PC-9 (cell line): ENCODE data around the gene KHK. TPM values are rescaled to one million over a fixed set of nuclear protein-coding genes. Genes with fewer than 3 reads are reported as not detected.

ENCODE experiments used
- BruUV-seq: library from RNA; stranded (reverse); fragments of 400-500 nt; replicated peaks from 2 replicates; lab custom pipeline; 2021; lab: Mats Ljungman, UMichigan
- CTCF ChIA-PET: fragments of 300-600 bp; sonication (Branson Sonifier 250); formaldehyde crosslinking; loops from one replicate; lab custom pipeline; 2022; ENCODE audit warnings: antibody characterized with exemption; lab: Charles Lee
- POLR2A ChIA-PET: fragments of 300-600 bp; sonication (Branson Sonifier 250); formaldehyde crosslinking; loops from one replicate; lab custom pipeline; 2022; ENCODE audit warnings: antibody characterized with exemption; ENCODE audit not compliant: unreplicated experiment; lab: Charles Lee
- DNase-seq, 2 experiments: peaks; one replicate each; pipeline versions ENCODE4 v3.0.0 to v3.0.0-alpha.2; 2015 to 2022; ENCODE audit warnings: mixed read lengths in 1 of 2
- H2AFZ ChIP-seq: fragments of 200-600 bp; sonication (generic); 2 replicates; pipeline ENCODE4 v1.8.1; 2017; ENCODE audit warnings: antibody characterized with exemption
- H3F3A ChIP-seq: fragments of 200-600 bp; sonication (generic); 2 replicates; pipeline ENCODE4 v1.8.1; 2017; ENCODE audit warnings: antibody characterized with exemption, mild to moderate bottlenecking, low read depth; ENCODE audit not compliant: insufficient read depth
- H3K27ac ChIP-seq: fragments of 200-600 bp; sonication (generic); 2 replicates; pipeline ENCODE4 v1.6.1; 2016; ENCODE audit warnings: mixed run types
- H3K27me3 ChIP-seq: fragments of 200-600 bp; sonication (generic); 2 replicates; pipeline ENCODE4 v1.6.1; 2016; ENCODE audit warnings: low read depth, mixed run types; ENCODE audit not compliant: insufficient read depth
- H3K36me3 ChIP-seq: fragments of 200-600 bp; sonication (generic); 2 replicates; pipeline ENCODE4 v1.6.1; 2016; ENCODE audit warnings: low read depth, mixed run types
- H3K4me1 ChIP-seq: fragments of 200-600 bp; sonication (generic); replicated peaks from 2 replicates; pipeline ENCODE4 v1.6.1; 2016; ENCODE audit warnings: mixed run types; ENCODE audit not compliant: insufficient read depth
- H3K4me2 ChIP-seq: fragments of 200-600 bp; sonication (generic); 2 replicates; pipeline ENCODE4 v1.6.1; 2017; ENCODE audit warnings: mixed run types
- H3K4me3 ChIP-seq: fragments of 200-600 bp; sonication (generic); 2 replicates; pipeline ENCODE4 v1.6.1; 2016; ENCODE audit warnings: mixed run types
- H3K79me2 ChIP-seq: fragments of 200-600 bp; sonication (generic); 2 replicates; pipeline ENCODE4 v1.6.1; 2017; ENCODE audit warnings: low read depth, mixed run types
- H3K9me2 ChIP-seq: fragments of 200-600 bp; sonication (generic); 2 replicates; pipeline ENCODE4 v1.8.1; 2017; ENCODE audit warnings: mild to moderate bottlenecking; ENCODE audit not compliant: insufficient read depth
- H3K9me3 ChIP-seq: fragments of 200-600 bp; sonication (generic); 2 replicates; pipeline ENCODE4 v1.8.1; 2016; ENCODE audit warnings: low read depth; ENCODE audit not compliant: insufficient read depth
- H4K20me1 ChIP-seq: fragments of 200-600 bp; sonication (generic); 2 replicates; pipeline ENCODE4 v1.8.1; 2017; ENCODE audit not compliant: insufficient read depth
- EZH2 ChIP-seq: fragments of 200-600 bp; sonication (generic); IDR thresholded peaks from 2 replicates; pipeline ENCODE4 v1.8.0; 2017; ENCODE audit warnings: antibody characterized with exemption, low read depth
- intact Hi-C: fragments of 100-400 bp; cut with micrococcal nuclease; formaldehyde crosslinking; loops from one replicate; pipeline ENCODE4 v1.10.0; 2022; ENCODE audit not compliant: unreplicated experiment
- total RNA-seq: library from RNA; stranded (reverse); gene quantifications from 2 replicates; pipeline ENCODE4 v1.2.3, GENCODE V29; 2021
- TF ChIP-seq, protein P1 (sequence below): fragments of 200-600 bp; sonication (generic); conservative IDR thresholded peaks from 2 replicates; pipeline ENCODE4 v1.6.1; 2017; ENCODE audit warnings: mixed run types, antibody characterized with exemption, mild to moderate bottlenecking, moderate library complexity

The KHK gene
- total RNA-seq, 1 experiment from 2014 or later: 4.4 TPM

DNA sequence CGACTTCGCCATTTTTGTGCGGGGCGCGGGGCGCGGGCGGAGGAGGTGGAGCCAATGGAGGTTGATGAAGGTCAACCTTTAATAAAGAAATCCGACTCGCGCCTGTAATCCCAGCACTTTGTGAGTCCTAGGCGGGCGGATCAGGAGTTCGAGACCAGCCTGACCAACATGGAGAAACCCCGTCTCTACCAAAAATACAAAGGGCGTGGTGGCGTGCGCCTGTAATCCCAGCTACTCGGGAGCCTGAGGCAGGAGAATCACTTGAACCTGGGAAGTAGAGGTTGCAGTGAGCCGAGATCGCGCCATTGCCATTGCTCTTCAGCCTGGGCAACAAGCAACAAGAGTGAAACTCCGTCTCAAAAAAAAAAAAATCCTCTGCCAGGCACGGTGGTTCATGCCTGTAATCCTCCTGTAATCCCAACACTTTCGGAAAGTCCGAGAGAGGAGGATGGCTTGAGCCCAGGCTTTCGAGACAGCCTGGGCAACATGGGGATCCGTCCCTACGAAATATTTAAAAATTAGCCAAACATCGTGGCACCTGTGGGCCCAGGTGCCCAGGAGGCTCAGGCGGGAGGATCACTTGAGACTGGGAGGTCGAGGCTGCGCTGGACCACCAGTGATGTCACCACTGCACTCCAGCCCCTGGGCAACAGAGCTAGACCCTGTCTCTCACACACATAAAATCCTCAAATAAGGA, 48.4 kb downstream of the KHK start:
- CTCF ChIA-PET: no interaction called here
- H3K4me1 ChIP-seq: peaks cover 10% of the 10 kb centered on the region

DNA sequence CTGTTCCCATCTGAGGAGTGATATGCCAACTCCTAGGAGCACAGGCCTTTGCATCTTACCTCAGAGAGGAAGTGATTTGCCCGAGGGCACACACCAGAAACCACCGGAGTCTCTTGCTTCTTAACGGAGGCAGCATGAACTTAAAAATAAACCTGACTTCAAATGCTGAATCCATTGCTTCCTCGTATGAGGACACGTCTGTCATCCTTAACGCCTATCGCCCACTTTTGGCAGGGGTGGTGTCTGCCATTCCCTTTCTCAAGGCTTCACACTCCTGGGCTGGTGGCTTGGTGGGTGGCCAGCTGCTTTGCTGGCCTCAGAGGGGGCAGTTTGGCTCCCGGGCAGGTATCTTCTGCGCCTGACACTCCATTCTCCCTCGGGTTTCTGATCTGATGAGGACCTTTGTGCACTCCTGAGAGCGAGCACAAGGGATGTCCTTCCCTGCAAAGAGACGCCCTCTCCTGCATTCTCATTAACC, 48.9 kb downstream of the KHK start:
- intact Hi-C loops: loop anchor here (10.0 kb wide), 1 partner anchor 79 kb away; the partner anchor contains the start of genes ATRAID, CAD and SLC5A6
- DNase-seq: no peak
- no peak overlapping the region for H2AFZ ChIP-seq
- peaks cover 10% of the 10 kb centered on the region for H3K4me1 ChIP-seq
- peaks cover 19% of the 10 kb centered on the region for H3K79me2 ChIP-seq
- peaks cover 7% of the 10 kb centered on the region; the same call in 1 of the 2 replicates for H4K20me1 ChIP-seq
- TF ChIP-seq, protein P1, sequence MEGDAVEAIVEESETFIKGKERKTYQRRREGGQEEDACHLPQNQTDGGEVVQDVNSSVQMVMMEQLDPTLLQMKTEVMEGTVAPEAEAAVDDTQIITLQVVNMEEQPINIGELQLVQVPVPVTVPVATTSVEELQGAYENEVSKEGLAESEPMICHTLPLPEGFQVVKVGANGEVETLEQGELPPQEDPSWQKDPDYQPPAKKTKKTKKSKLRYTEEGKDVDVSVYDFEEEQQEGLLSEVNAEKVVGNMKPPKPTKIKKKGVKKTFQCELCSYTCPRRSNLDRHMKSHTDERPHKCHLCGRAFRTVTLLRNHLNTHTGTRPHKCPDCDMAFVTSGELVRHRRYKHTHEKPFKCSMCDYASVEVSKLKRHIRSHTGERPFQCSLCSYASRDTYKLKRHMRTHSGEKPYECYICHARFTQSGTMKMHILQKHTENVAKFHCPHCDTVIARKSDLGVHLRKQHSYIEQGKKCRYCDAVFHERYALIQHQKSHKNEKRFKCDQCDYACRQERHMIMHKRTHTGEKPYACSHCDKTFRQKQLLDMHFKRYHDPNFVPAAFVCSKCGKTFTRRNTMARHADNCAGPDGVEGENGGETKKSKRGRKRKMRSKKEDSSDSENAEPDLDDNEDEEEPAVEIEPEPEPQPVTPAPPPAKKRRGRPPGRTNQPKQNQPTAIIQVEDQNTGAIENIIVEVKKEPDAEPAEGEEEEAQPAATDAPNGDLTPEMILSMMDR: no peak
- TF ChIP-seq EZH2: no peak
- no peak overlapping the region for H3K4me3 ChIP-seq
- no peak overlapping the region for H3K4me2 ChIP-seq
- H3K9me3 ChIP-seq: no peaks in the 10 kb centered on the region
- no peaks in the 10 kb centered on the region; the same call in none of the 2 replicates for H3F3A ChIP-seq
- no peaks in the 10 kb centered on the region for H3K9me2 ChIP-seq
- no peak overlapping the region for H3K27ac ChIP-seq
- ChIA-PET CTCF (no interaction called here), POLR2A (no interaction called here)
- 0 out of 2 replicates have a peak, but pooled peaks cover 8% of the 10 kb centered on the region for H3K36me3 ChIP-seq
- no TSS peak for BruUV-seq
- 0 out of 2 replicates have a peak, but pooled peaks cover 3% of the 10 kb centered on the region for H3K27me3 ChIP-seq

More for the DNA sequence above, 48.4 kb downstream of the KHK start:
- TSS peak; percentile 74 for BruUV-seq
- intact Hi-C loops: loop anchor here (1.0 to 10.0 kb wide), 2 partner anchors 80 to 186 kb away; partner anchors contain the start of genes ATRAID, CAD and SLC5A6
- Histone ChIP-seq H3K27ac (peak overlapping the region; percentile 12; the same call in 1 of the 2 replicates), H2AFZ (peak overlapping the region; percentile 94), H3K9me3 (no peaks in the 10 kb centered on the region), H3K79me2 (peaks cover 19% of the 10 kb centered on the region), H3K27me3 (no peaks in the 10 kb centered on the region), H3F3A (peaks cover 3% of the 10 kb centered on the region; the same call in 1 of the 2 replicates), H3K9me2 (no peaks in the 10 kb centered on the region), H3K36me3 (0 out of 2 replicates have a peak, but pooled peaks cover 8% of the 10 kb centered on the region), H4K20me1 (peaks cover 7% of the 10 kb centered on the region; the same call in 1 of the 2 replicates), H3K4me2 (peak overlapping the region; percentile 89), H3K4me3 (peak overlapping the region; percentile 83; the same call in 1 of the 2 replicates)
- TF ChIP-seq EZH2: no peak
- TF ChIP-seq, protein P1: no peak
- POLR2A ChIA-PET: no interaction called here
- no peak for DNase-seq

- no peak overlapping the region for H3K4me2 ChIP-seq
- no peaks in the 10 kb centered on the region for H3K9me3 ChIP-seq
- no peak overlapping the region for H3K27ac ChIP-seq
- POLR2A ChIA-PET: interaction anchor here (0.6 kb wide), 1 partner anchor 233 kb away, joined by 33 read pairs; no protein-coding TSS in a partner anchor
- intact Hi-C loops: loop anchor here (10.0 kb wide), 1 partner anchor 78 kb away; the partner anchor contains the start of genes ATRAID, CAD and SLC5A6
- no peak overlapping the region for H3K4me3 ChIP-seq
- no peak for DNase-seq
- no peaks in the 10 kb centered on the region for H3K9me2 ChIP-seq
- CTCF ChIA-PET: no interaction called here
- no peaks in the 10 kb centered on the region for H3K36me3 ChIP-seq
- TF ChIP-seq, protein P1: no peak
- TF ChIP-seq EZH2: no peak
- BruUV-seq: no TSS peak
- H3K79me2 ChIP-seq: peaks cover 19% of the 10 kb centered on the region
- peaks cover 7% of the 10 kb centered on the region; the same call in 1 of the 2 replicates for H4K20me1 ChIP-seq
- 0 out of 2 replicates have a peak, but pooled peaks cover 5% of the 10 kb centered on the region for H3K27me3 ChIP-seq
- H3F3A ChIP-seq: no peaks in the 10 kb centered on the region; the same call in 1 of the 2 replicates
- H2AFZ ChIP-seq: no peak overlapping the region
- H3K4me1 ChIP-seq: peaks cover 10% of the 10 kb centered on the region
Measured at GRCh38 chr2:27136751-27137150, 50.2 kb downstream of the KHK start.
